ENCODE results near the gene MBD6. TPM values are rescaled to one million over a fixed set of nuclear protein-coding genes. Genes with fewer than 3 reads are reported as not detected.

MBD6 gene
- total and polyA plus RNA-seq, 2 of the 8 experiments (the other 6 are each of a cell fraction or from before 2014, with no cell fraction given), result 3.9 to 32.3 TPM

DNA sequence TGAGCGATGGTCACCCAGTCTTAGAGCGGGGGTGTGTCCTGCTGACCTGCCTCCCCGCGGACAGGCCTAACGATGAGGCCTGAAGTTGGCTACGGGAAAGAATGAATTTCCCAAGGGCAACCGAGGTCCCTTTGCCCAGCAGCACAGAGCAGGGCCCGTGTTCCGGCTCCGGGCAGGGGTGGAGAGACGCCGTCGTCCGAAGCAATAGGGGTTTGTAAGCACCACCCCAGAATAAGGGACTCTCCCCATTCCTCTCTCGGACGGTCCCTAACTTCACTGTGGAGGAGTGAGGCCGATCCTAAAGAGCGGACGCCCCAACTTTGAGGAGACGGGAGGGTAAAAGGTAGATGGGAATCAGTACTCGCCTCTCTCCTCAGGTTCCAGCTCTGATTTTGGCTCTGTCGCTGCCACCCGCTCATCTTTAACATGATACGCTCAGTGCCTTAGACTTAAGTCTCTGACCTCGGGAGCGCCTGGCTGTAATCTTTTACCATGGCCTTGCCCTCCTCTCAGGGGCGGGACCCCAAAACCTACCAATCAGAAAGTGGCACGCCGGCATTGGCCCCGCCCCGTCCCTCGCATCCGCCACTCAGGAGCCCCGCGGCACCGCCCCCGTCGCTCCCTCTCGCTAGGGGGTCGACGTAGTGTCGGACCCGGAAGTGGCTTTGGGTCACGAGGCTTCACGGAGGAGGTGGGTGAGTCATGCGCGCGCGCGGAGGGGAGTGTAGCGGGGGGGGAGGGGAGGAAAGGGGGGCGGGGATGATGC lies 2.4 kb upstream of the MBD6 start, which contains the start of gene DDIT3 (continued):
- TF ChIP-seq PHF8 (conservative IDR thresholded peaks at IDR 0.05; ENCODE audit: low read depth, low read length) (peak; percentile 80), CHD2 (IDR thresholded peaks at IDR 0.05; ENCODE audit: low read length) (peak; percentile 22; the same call in 1 of the 2 replicates), SAP30 (IDR thresholded peaks at IDR 0.05; ENCODE audit: insufficient read depth, insufficient replicate concordance, low read length) (peak; percentile 91), CREB1 (IDR thresholded peaks at IDR 0.05) (peak; percentile 72), POU5F1 (IDR thresholded peaks at IDR 0.05; ENCODE audit: low read depth, low read length) (no peak), JUND (IDR thresholded peaks at IDR 0.05; ENCODE audit: low read length) (peak; percentile 85), E2F6 (IDR thresholded peaks at IDR 0.05) (no peak), SP4 (IDR thresholded peaks at IDR 0.05; ENCODE audit: low read length) (peak; percentile 77; the same call in 1 of the 2 replicates), POLR2AphosphoS5 (IDR thresholded peaks at IDR 0.05; ENCODE audit: low read depth, low read length) (peak; percentile 96), SP1 (IDR thresholded peaks at IDR 0.05; ENCODE audit: low read depth, low read length) (peak; percentile 79; the same call in 1 of the 2 replicates), ZNF274 (IDR thresholded peaks at IDR 0.05; ENCODE audit: borderline replicate concordance, extremely low read depth, low read length) (no peak), SIN3A (conservative IDR thresholded peaks at IDR 0.05 in 1 of 2, IDR thresholded peaks at IDR 0.05 in 1 of 2; ENCODE audit: low read depth in 1 of 2, low read length in 2 of 2) (peak; percentile 65 to 86; a peak in 2 of 4 replicates), POLR2A (IDR thresholded peaks at IDR 0.05; ENCODE audit: control extremely low read depth in 1 of 2, low read depth in 2 of 2, low read length in 2 of 2) (peak in 1 of 2 experiments; percentile 99; a peak in 2 of 3 replicates), RBBP5 (IDR thresholded peaks at IDR 0.05; ENCODE audit: borderline replicate concordance, low read depth, low read length) (no peak), USF2 (IDR thresholded peaks at IDR 0.05; ENCODE audit: low read length) (peak; percentile 56), CHD1 (IDR thresholded peaks at IDR 0.05; ENCODE audit: low read depth, low read length) (peak; percentile 27; the same call in 1 of the 2 replicates), NRF1 (IDR thresholded peaks at IDR 0.05; ENCODE audit: low read depth, low read length) (no peak)
- TF ChIP-seq, protein P1, sequence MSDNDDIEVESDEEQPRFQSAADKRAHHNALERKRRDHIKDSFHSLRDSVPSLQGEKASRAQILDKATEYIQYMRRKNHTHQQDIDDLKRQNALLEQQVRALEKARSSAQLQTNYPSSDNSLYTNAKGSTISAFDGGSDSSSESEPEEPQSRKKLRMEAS (IDR thresholded peaks at IDR 0.05), result peak; percentile 61

All from H1 (cell line).